Stimulated activated CD4-positive, alpha-beta T cell treated with anti-CD3 and anti-CD28 coated beads, Interleukin-12 subunit alpha, Interleukin-12 subunit beta, amount 100 ng/mL, for 48 hours (primary cell): ENCODE results near the gene ANKS1B.
"Not testable (repeated sequence)": the region's sequence is repeated elsewhere in the genome, so short reads cannot be mapped to it uniquely, and the experiment has no call there.

ENCODE experiments used
- DNase-seq, 3 donors: peaks; one replicate each; pipeline ENCODE4 v3.0.0-alpha.2; 2020; ENCODE audit warnings: low read depth in 2 of 3, low spot score in 1 of 3

Gene ANKS1B

GRCh38 chr12:99707883-99708282 is 276.9 kb downstream of the ANKS1B start:
- no peak for DNase-seq

- DNase-seq: no peak
These were observed 277.8 kb downstream of the ANKS1B start for GRCh38 chr12:99706736-99707473.

- DNase-seq: no peak
These were observed 280.3 kb downstream of the ANKS1B start for GRCh38 chr12:99704458-99704857.

GRCh38 chr12:99704036-99704435 is 280.7 kb downstream of the ANKS1B start:
- no peak for DNase-seq

- DNase-seq: no peak
These were observed 284.7 kb downstream of the ANKS1B start for GRCh38 chr12:99700032-99700431.

- no peak for DNase-seq
These were observed 289.7 kb downstream of the ANKS1B start for GRCh38 chr12:99695050-99695449.

- DNase-seq: no peak
These were observed 298.6 kb downstream of the ANKS1B start for GRCh38 chr12:99686142-99686541.

GRCh38 chr12:99680276-99680675 is 304.5 kb downstream of the ANKS1B start:
- no peak for DNase-seq

GRCh38 chr12:99670635-99671034 is 314.1 kb downstream of the ANKS1B start:
- DNase-seq: no peak

GRCh38 chr12:99658671-99659349 is 325.9 kb downstream of the ANKS1B start:
- DNase-seq: no peak

- DNase-seq: no peak
These were observed 335.2 kb downstream of the ANKS1B start for GRCh38 chr12:99649551-99649950.

GRCh38 chr12:99648183-99648582 is 336.6 kb downstream of the ANKS1B start:
- no peak for DNase-seq

- no peak for DNase-seq
These were observed 337.3 kb downstream of the ANKS1B start, which contains the start of gene GARIN6 for GRCh38 chr12:99647453-99647852. GARIN6 (plus strand) TSS chr12:99647753; CDS start chr12:99648175, 422 bp downstream.

- no peak for DNase-seq
These were observed 340.1 kb downstream of the ANKS1B start for GRCh38 chr12:99644629-99645028.

GRCh38 chr12:99627459-99627858 is 357.3 kb downstream of the ANKS1B start:
- no peak for DNase-seq

GRCh38 chr12:99624591-99624990 is 360.1 kb downstream of the ANKS1B start:
- DNase-seq: not testable (repeated sequence)

GRCh38 chr12:99620159-99620479 is 364.6 kb downstream of the ANKS1B start:
- DNase-seq: no peak

- peak in 1 of 3 donors; percentile 0 for DNase-seq
These were observed 365.2 kb downstream of the ANKS1B start for GRCh38 chr12:99619389-99620158.

GRCh38 chr12:99618657-99619056 is 366.1 kb downstream of the ANKS1B start:
- no peak for DNase-seq

GRCh38 chr12:99611599-99611998 is 373.1 kb downstream of the ANKS1B start:
- no peak for DNase-seq

GRCh38 chr12:99611117-99611516 is 373.6 kb downstream of the ANKS1B start:
- no peak for DNase-seq
